ENCODE measurements around the gene ZCCHC9. TPM values are rescaled to one million over a fixed set of nuclear protein-coding genes. Genes with fewer than 3 reads are reported as not detected.

The ZCCHC9 gene
- total RNA-seq, 1 experiment from 2014 or later: 32.2 TPM

DNA sequence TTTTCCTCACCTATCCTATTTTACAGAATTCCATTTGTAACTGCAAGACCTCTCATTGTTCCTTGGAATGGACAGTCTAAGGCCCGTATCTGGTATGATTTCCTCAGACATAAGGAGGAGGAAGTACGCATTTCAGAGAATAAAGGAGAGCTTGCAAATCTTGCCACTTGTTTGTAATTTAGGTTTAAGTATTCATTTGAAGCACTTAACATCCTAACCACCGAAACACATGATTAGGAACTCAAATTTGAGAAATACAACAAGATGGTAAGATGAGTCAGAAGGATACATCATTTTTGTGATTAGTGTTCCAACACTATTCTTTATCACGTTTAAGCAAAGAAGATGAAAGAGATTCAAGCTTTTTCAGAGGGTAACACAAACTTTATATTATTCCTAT lies 3.9 kb upstream of the ZCCHC9 start:
- H3K9me3 Mint-ChIP-seq: peaks cover 11 to 13% of the 10 kb centered on the region in 2 experiments
- H3K27me3 ChIP-seq (ENCODE audit: insufficient read depth, low read length): no peaks in the 10 kb centered on the region
- peaks cover 11% of the 10 kb centered on the region; the same call in 1 of the 2 replicates for H3K79me2 ChIP-seq (ENCODE audit: insufficient read depth, low read length)
- H2AFZ ChIP-seq (ENCODE audit: low read length): no peak overlapping the region
- no peak for DNase-seq
- H3K4me3 Mint-ChIP-seq: no peak overlapping the region
- no peaks in the 10 kb centered on the region; the same call in 1 of the 2 replicates for H3K27me3 Mint-ChIP-seq (ENCODE audit: low read depth)
- H3K23ac ChIP-seq (ENCODE audit: insufficient read length, low read depth, low read length): no peak overlapping the region
- no peaks in the 10 kb centered on the region for H3K9me3 ChIP-seq (ENCODE audit: control insufficient read depth, low read depth, low read length)
- no peak overlapping the region for H3K4me2 ChIP-seq (ENCODE audit: insufficient read depth, insufficient read length, low read length)
- no peak overlapping the region for H4K5ac ChIP-seq (ENCODE audit: insufficient read length, low read depth, low read length)
- no peak overlapping the region for H2BK15ac ChIP-seq (ENCODE audit: low read depth, low read length)
- H3K14ac ChIP-seq (ENCODE audit: insufficient read depth, low read length): no peak overlapping the region
- peaks cover 14% of the 10 kb centered on the region for H3K79me1 ChIP-seq (ENCODE audit: insufficient read depth, low read depth, low read length, poor library complexity, severe bottlenecking)
- no peak overlapping the region for H2BK5ac ChIP-seq (ENCODE audit: insufficient read length, low read length)
- no CpG with 5 or more reads among the region's 4 CpGs for WGBS (ENCODE audit: extremely low coverage, insufficient read length, low lambda C conversion rate)
- TF ChIP-seq, protein P1, sequence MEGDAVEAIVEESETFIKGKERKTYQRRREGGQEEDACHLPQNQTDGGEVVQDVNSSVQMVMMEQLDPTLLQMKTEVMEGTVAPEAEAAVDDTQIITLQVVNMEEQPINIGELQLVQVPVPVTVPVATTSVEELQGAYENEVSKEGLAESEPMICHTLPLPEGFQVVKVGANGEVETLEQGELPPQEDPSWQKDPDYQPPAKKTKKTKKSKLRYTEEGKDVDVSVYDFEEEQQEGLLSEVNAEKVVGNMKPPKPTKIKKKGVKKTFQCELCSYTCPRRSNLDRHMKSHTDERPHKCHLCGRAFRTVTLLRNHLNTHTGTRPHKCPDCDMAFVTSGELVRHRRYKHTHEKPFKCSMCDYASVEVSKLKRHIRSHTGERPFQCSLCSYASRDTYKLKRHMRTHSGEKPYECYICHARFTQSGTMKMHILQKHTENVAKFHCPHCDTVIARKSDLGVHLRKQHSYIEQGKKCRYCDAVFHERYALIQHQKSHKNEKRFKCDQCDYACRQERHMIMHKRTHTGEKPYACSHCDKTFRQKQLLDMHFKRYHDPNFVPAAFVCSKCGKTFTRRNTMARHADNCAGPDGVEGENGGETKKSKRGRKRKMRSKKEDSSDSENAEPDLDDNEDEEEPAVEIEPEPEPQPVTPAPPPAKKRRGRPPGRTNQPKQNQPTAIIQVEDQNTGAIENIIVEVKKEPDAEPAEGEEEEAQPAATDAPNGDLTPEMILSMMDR (conservative IDR thresholded peaks at IDR 0.05): no peak
- no peak overlapping the region for H3K27ac ChIP-seq (ENCODE audit: insufficient read length, low read depth, low read length)
- no peak overlapping the region for H2BK12ac ChIP-seq (ENCODE audit: insufficient read length, low read depth, low read length)
- H3K23me2 ChIP-seq (ENCODE audit: insufficient read length, low read depth, low read length, poor library complexity, severe bottlenecking): no peaks in the 10 kb centered on the region
- no peak overlapping the region for H3K4ac ChIP-seq (ENCODE audit: low read depth, low read length)
- H3K56ac ChIP-seq (ENCODE audit: insufficient read length, low read depth, low read length): no peak overlapping the region
- peaks cover 2% of the 10 kb centered on the region; the same call in 1 of the 2 replicates for H3K4me1 ChIP-seq (ENCODE audit: insufficient read depth, low read length)
- no peak overlapping the region for H2BK120ac ChIP-seq (ENCODE audit: low read depth, low read length, poor library complexity, severe bottlenecking)
- H2AK5ac ChIP-seq (ENCODE audit: insufficient read length, low read length): no peak overlapping the region
- no peak overlapping the region for H4K8ac ChIP-seq (replicated peaks; ENCODE audit: insufficient read length, low read depth, low read length)
- no peak overlapping the region for H4K91ac ChIP-seq (ENCODE audit: insufficient read length, low read depth, low read length)
- no peak overlapping the region for H2BK20ac ChIP-seq (ENCODE audit: low read depth, low read length, poor library complexity, severe bottlenecking)
- peaks cover 15 to 17% of the 10 kb centered on the region in 2 experiments for H3K4me1 Mint-ChIP-seq
- no peak overlapping the region for H3K9ac ChIP-seq (ENCODE audit: extremely low read depth, insufficient read length, low read length)
- no peaks in the 10 kb centered on the region for H4K20me1 ChIP-seq (ENCODE audit: control insufficient read depth, insufficient read depth, insufficient read length)
- peak overlapping the region in 1 of 3 experiments; percentile 19; a peak in 1 of 7 replicates for H3K27ac Mint-ChIP-seq
- no peak overlapping the region for H3T11ph ChIP-seq (ENCODE audit: low read length)
- peaks cover 15 to 25% (median 23%) of the 10 kb centered on the region in 3 experiments for H3K36me3 Mint-ChIP-seq (ENCODE audit: insufficient read depth in 1 of 3, low read depth in 3 of 3)
- H3K18ac ChIP-seq (ENCODE audit: insufficient read length, low read depth, low read length): no peak overlapping the region

Data from H9 (cell line).